ENCODE data around the gene FOXO1.

- TF ChIP-seq POLR2A (IDR thresholded peaks at IDR 0.05), result no peak
- no peak for TF ChIP-seq CTCF (IDR thresholded peaks at IDR 0.05 in 4 of 5, conservative IDR thresholded peaks at IDR 0.05 in 1 of 5)
These were observed 80.5 kb downstream of the FOXO1 start for GRCh38 chr13:40585911-40586471.

Data from gastrocnemius medialis (tissue), 4 donors.